Esophagus muscularis mucosa (tissue), 4 donors: ENCODE results near the gene RPS6KA5.

Experiments used
- CTCF ChIP-seq, 3 experiments: fragments of 200-600 bp in 2 of 3; fragments of 450-650 bp in 1 of 3; sonication (generic) in 2 of 3; IDR thresholded peaks; one replicate each; pipeline ENCODE4 v1.5.1; 2017 to 2019; ENCODE audit warnings: antibody characterized with exemption in 3 of 3, mild to moderate bottlenecking in 2 of 3, moderate library complexity in 1 of 3
- EP300 ChIP-seq: sonication (generic); formaldehyde crosslinking; IDR thresholded peaks from one replicate; pipeline ENCODE4 v1.6.1; 2017; ENCODE audit warnings: antibody characterized with exemption
- POLR2A ChIP-seq: fragments of 450-650 bp; IDR thresholded peaks from one replicate; pipeline ENCODE4 v1.6.1; 2017; ENCODE audit warnings: antibody characterized with exemption, moderate library complexity, mild to moderate bottlenecking, low read depth
- POLR2AphosphoS5 ChIP-seq, 2 donors: sonication (generic); formaldehyde crosslinking; IDR thresholded peaks; one replicate each; pipeline ENCODE4 v1.6.1; 2017; ENCODE audit warnings: antibody characterized with exemption in 2 of 2

DNA sequence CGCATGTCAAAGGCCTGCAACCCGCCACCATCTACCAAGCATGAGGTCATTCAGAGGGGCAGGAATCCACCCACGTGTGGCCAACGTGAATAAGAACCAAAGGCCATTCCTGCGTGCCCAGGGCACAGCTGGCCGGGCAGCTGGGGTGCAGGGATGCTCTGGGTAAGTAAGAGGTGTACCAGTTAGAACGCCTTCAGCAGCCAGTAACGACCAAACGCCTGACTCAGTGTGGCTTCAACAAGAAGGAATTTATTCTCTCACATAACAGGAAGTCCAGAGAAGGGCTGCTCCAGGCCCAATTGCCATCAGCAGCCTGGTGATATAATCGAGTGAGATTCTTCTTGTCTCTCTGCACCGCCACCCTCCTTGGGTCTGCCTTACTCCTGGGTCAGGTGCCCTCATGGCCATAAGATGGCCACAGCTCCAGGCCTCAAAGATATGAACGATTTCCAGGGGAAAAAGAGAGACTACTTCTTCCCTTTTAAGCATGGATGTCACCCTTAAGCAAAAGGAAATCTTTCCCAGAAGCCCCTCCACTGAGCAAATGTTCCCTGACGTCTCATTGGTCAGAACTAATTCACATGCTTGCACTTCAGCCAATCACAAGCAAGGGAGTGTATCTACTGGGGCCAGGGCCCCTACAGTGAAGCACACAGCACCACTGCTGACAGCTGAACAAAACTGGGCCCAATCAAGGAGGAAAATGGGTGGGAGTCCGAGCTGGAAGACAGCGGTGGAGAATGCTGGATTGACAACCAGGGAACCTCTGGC is 251.5 kb downstream of the RPS6KA5 start:
- TF ChIP-seq CTCF (IDR thresholded peaks at IDR 0.05) (no peak), POLR2A (no peak), POLR2AphosphoS5 (IDR thresholded peaks at IDR 0.05) (no peak), EP300 (no peak)
